GM18858 (cell line): ENCODE data around the gene AAGAB.
"Not testable (repeated sequence)": the region's sequence is repeated elsewhere in the genome, so short reads cannot be mapped to it uniquely, and the experiment has no call there.

Source experiments
- ATAC-seq: cut with Tn5 transposase; IDR thresholded peaks from one replicate; pipeline ENCODE4 v1.9.1; 2021; ENCODE audit not compliant: unreplicated experiment

Gene AAGAB

GRCh38 chr15:67154249-67154648, 100.2 kb downstream of the AAGAB start:
- no peak for ATAC-seq

- not testable (repeated sequence) for ATAC-seq
Measured at GRCh38 chr15:67153044-67153443, 101.4 kb downstream of the AAGAB start.

GRCh38 chr15:67152429-67152828, 102.0 kb downstream of the AAGAB start:
- ATAC-seq: no peak
